ENCODE measurements around the gene SMYD3. TPM values are rescaled to one million over a fixed set of nuclear protein-coding genes. Genes with fewer than 3 reads are reported as not detected.

Gene SMYD3
- total and polyA plus RNA-seq, 2 of the 13 experiments (the other 11 are each of a cell fraction or from before 2014, with no cell fraction given), result 27.7 to 35.8 TPM

GRCh38 chr1:246318622-246319021, 188.5 kb downstream of the SMYD3 start:
- ChIA-PET CTCF (ENCODE audit: low intra/inter-chr PET ratio, low total read pairs) (no interaction called here), POLR2A (no interaction called here)
- intact Hi-C loops (cut with micrococcal nuclease; ENCODE audit: unreplicated experiment) (no loop called here), in situ Hi-C loops (cut with HindIII; ENCODE audit: extremely low pct_ligation_motif_present, low pct_unique_long_range_greater_than_20kb) (no loop called here)
- H4K20me1 ChIP-seq (ENCODE audit: insufficient read depth, low read length), result no peaks in the 10 kb centered on the region
- DNase-seq (ENCODE audit: low spot score) (no peak), FAIRE-seq (no peak), ATAC-seq (no peak)
- TF ChIP-seq NFATC3 (CRISPR knock-in tag; IDR thresholded peaks at IDR 0.05) (no peak), MAFF (IDR thresholded peaks at IDR 0.05; ENCODE audit: low read depth, low read length) (peak; percentile 58), MAFK (conservative IDR thresholded peaks at IDR 0.05 in 1 of 2, IDR thresholded peaks at IDR 0.05 in 1 of 2; ENCODE audit: low read length in 2 of 2) (peak; percentile 40 to 71; a peak in 2 of 4 replicates), MTF1 (CRISPR knock-in tag; IDR thresholded peaks at IDR 0.05) (no peak)
- WGBS (ENCODE audit: low lambda C conversion rate), result 95% methylated on average over 3 of the region's 3 CpGs
- no peaks in the 10 kb centered on the region for H3K36me3 ChIP-seq (replicated peaks in 1 of 2; ENCODE audit: control insufficient read depth in 1 of 2, insufficient read depth in 2 of 2, low read length in 2 of 2)
- BruUV-seq (replicated peaks), result no TSS peak
- no peak overlapping the region for H2AFZ ChIP-seq (ENCODE audit: low read length)
- H3K4me2 ChIP-seq (ENCODE audit: low read depth, low read length), result no peak overlapping the region
- H3K9ac ChIP-seq (ENCODE audit: insufficient read depth, low read depth, low read length), result no peak overlapping the region
- H3K27me3 ChIP-seq (ENCODE audit: control insufficient read depth in 1 of 2, insufficient read depth in 2 of 2, low read length in 2 of 2), result no peaks in the 10 kb centered on the region
- no peak overlapping the region for H3K27ac ChIP-seq (ENCODE audit: extremely low read length, insufficient read depth, low read length)
- H3K4me3 ChIP-seq (replicated peaks in 1 of 3; ENCODE audit: insufficient read depth in 1 of 3, low read depth in 2 of 3, low read length in 3 of 3), result no peak overlapping the region
- no peaks in the 10 kb centered on the region for H3K79me2 ChIP-seq (ENCODE audit: insufficient read depth, low read length)
- H3K9me3 ChIP-seq (ENCODE audit: low read length), result no peaks in the 10 kb centered on the region
- H3K4me1 ChIP-seq (ENCODE audit: insufficient read depth, low read length), result no peaks in the 10 kb centered on the region

GRCh38 chr1:246318036-246318359, 189.1 kb downstream of the SMYD3 start:
- ChIA-PET POLR2A (no interaction called here), CTCF (ENCODE audit: low intra/inter-chr PET ratio, low total read pairs) (no interaction called here)
- no peaks in the 10 kb centered on the region for H4K20me1 ChIP-seq (ENCODE audit: insufficient read depth, low read length)
- no peaks in the 10 kb centered on the region for H3K9me3 ChIP-seq (ENCODE audit: low read length)
- H3K4me3 ChIP-seq (replicated peaks in 1 of 3; ENCODE audit: insufficient read depth in 1 of 3, low read depth in 2 of 3, low read length in 3 of 3), result no peak overlapping the region
- no peak for TF ChIP-seq NFYC (CRISPR knock-in tag; IDR thresholded peaks at IDR 0.05)
- TF ChIP-seq KDM5A (IDR thresholded peaks at IDR 0.05; ENCODE audit: borderline replicate concordance, low read length), result no peak
- no peak for TF ChIP-seq ZNF678 (CRISPR knock-in tag; IDR thresholded peaks at IDR 0.05)
- no peak for TF ChIP-seq HOXA7 (CRISPR knock-in tag; IDR thresholded peaks at IDR 0.05)
- no peak for TF ChIP-seq MTF2 (CRISPR knock-in tag; IDR thresholded peaks at IDR 0.05; ENCODE audit: borderline replicate concordance)
- TF ChIP-seq FUBP1 (CRISPR knock-in tag; IDR thresholded peaks at IDR 0.05; ENCODE audit: borderline replicate concordance), result no peak
- TF ChIP-seq, protein P1, sequence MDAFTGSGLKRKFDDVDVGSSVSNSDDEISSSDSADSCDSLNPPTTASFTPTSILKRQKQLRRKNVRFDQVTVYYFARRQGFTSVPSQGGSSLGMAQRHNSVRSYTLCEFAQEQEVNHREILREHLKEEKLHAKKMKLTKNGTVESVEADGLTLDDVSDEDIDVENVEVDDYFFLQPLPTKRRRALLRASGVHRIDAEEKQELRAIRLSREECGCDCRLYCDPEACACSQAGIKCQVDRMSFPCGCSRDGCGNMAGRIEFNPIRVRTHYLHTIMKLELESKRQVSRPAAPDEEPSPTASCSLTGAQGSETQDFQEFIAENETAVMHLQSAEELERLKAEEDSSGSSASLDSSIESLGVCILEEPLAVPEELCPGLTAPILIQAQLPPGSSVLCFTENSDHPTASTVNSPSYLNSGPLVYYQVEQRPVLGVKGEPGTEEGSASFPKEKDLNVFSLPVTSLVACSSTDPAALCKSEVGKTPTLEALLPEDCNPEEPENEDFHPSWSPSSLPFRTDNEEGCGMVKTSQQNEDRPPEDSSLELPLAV (CRISPR knock-in tag; conservative IDR thresholded peaks at IDR 0.05; ENCODE audit: low read depth), result no peak
- TF ChIP-seq ZNF766 (CRISPR knock-in tag; IDR thresholded peaks at IDR 0.05; ENCODE audit: borderline replicate concordance), result no peak
- no peak for TF ChIP-seq NR2F6 (IDR thresholded peaks at IDR 0.05)
- no peak for TF ChIP-seq NR2F6 (CRISPR knock-in tag; IDR thresholded peaks at IDR 0.05)
- FAIRE-seq, result no peak
- H3K27ac ChIP-seq (ENCODE audit: extremely low read length, insufficient read depth, low read length), result no peak overlapping the region
- DNase-seq (ENCODE audit: low spot score), result no peak
- H2AFZ ChIP-seq (ENCODE audit: low read length), result no peak overlapping the region
- ATAC-seq, result no peak
- H3K36me3 ChIP-seq (replicated peaks in 1 of 2; ENCODE audit: control insufficient read depth in 1 of 2, insufficient read depth in 2 of 2, low read length in 2 of 2), result no peaks in the 10 kb centered on the region
- no TSS peak for BruUV-seq (replicated peaks)
- H3K4me1 ChIP-seq (ENCODE audit: insufficient read depth, low read length), result no peaks in the 10 kb centered on the region
- no peak overlapping the region for H3K9ac ChIP-seq (ENCODE audit: insufficient read depth, low read depth, low read length)
- H3K27me3 ChIP-seq (ENCODE audit: control insufficient read depth in 1 of 2, insufficient read depth in 2 of 2, low read length in 2 of 2), result no peaks in the 10 kb centered on the region
- in situ Hi-C loops (cut with HindIII; ENCODE audit: extremely low pct_ligation_motif_present, low pct_unique_long_range_greater_than_20kb) (no loop called here), intact Hi-C loops (cut with micrococcal nuclease; ENCODE audit: unreplicated experiment) (no loop called here)
- no peak overlapping the region for H3K4me2 ChIP-seq (ENCODE audit: low read depth, low read length)
- H3K79me2 ChIP-seq (ENCODE audit: insufficient read depth, low read length), result no peaks in the 10 kb centered on the region
